MM.1S (cell line): Measurements from ENCODE around the gene PLEKHA3.

Experiments used
- DNase-seq: peaks from one replicate; pipeline ENCODE4 v3.0.0-alpha.2; 2015
- H2AFZ ChIP-seq: fragments of 300-600 bp; sonication (generic); 2 replicates; pipeline ENCODE4 v1.6.0; 2016; ENCODE audit warnings: antibody characterized with exemption, low read length
- H3F3A ChIP-seq: fragments of 300-600 bp; sonication (generic); 2 replicates; pipeline ENCODE4 v1.6.1; 2016; ENCODE audit warnings: mild to moderate bottlenecking, antibody characterized with exemption, low read length, moderate library complexity, mixed read lengths; ENCODE audit not compliant: insufficient read depth
- H3K27ac ChIP-seq: fragments of 300-600 bp; sonication (generic); 2 replicates; pipeline ENCODE4 v1.5.1; 2016; ENCODE audit warnings: mild to moderate bottlenecking, low read length
- H3K27me3 ChIP-seq: fragments of 300-600 bp; sonication (generic); replicated peaks from 2 replicates; pipeline ENCODE4 v1.6.0; 2016; ENCODE audit warnings: low read length; ENCODE audit not compliant: insufficient read depth
- H3K36me3 ChIP-seq: fragments of 300-600 bp; sonication (generic); replicated peaks from 2 replicates; pipeline ENCODE4 v1.6.1; 2016; ENCODE audit warnings: mild to moderate bottlenecking, low read length, mixed read lengths; ENCODE audit not compliant: insufficient read depth
- H3K4me1 ChIP-seq: fragments of 300-600 bp; sonication (generic); 2 replicates; pipeline ENCODE4 v1.6.1; 2016; ENCODE audit warnings: low read length, mixed read lengths
- H3K4me2 ChIP-seq: fragments of 300-600 bp; sonication (generic); 2 replicates; pipeline ENCODE4 v1.6.0; 2016; ENCODE audit warnings: low read depth, low read length
- H3K4me3 ChIP-seq: fragments of 300-600 bp; sonication (generic); 2 replicates; pipeline ENCODE4 v1.5.1; 2016; ENCODE audit warnings: low read length, mixed read lengths
- H3K79me2 ChIP-seq: fragments of 300-600 bp; sonication (generic); 2 replicates; pipeline ENCODE4 v1.6.1; 2016; ENCODE audit warnings: mixed run types, low read length, mixed read lengths
- H3K9ac ChIP-seq: fragments of 300-600 bp; sonication (generic); 2 replicates; pipeline ENCODE4 v1.6.1; 2016; ENCODE audit warnings: low read length, mixed read lengths
- H3K9me2 ChIP-seq: fragments of 300-600 bp; sonication (generic); replicated peaks from 2 replicates; pipeline ENCODE4 v1.6.1; 2016; ENCODE audit warnings: mild to moderate bottlenecking, low read length, mixed read lengths; ENCODE audit not compliant: insufficient read depth
- H3K9me3 ChIP-seq: fragments of 300-600 bp; sonication (generic); replicated peaks from 2 replicates; pipeline ENCODE4 v1.6.1; 2016; ENCODE audit warnings: mild to moderate bottlenecking, low read length, mixed read lengths; ENCODE audit not compliant: insufficient read depth
- H4K20me1 ChIP-seq: fragments of 300-600 bp; sonication (generic); 2 replicates; pipeline ENCODE4 v1.6.1; 2016; ENCODE audit warnings: mild to moderate bottlenecking, low read length, moderate library complexity, mixed read lengths; ENCODE audit not compliant: insufficient read depth
- CTCF ChIP-seq: fragments of 300-600 bp; sonication (generic); IDR thresholded peaks from 2 replicates; pipeline ENCODE4 v1.5.1; 2016; ENCODE audit warnings: antibody characterized with exemption, low read length, mixed read lengths
- EZH2 ChIP-seq: fragments of 300-600 bp; sonication (generic); optimal IDR thresholded peaks from 2 replicates; pipeline ENCODE3; 2017; ENCODE audit warnings: low read depth, mild to moderate bottlenecking, antibody characterized with exemption, low read length, mixed read lengths
- EZH2phosphoT487 ChIP-seq: fragments of 300-600 bp; sonication (generic); IDR thresholded peaks from 2 replicates; pipeline ENCODE4 v1.6.1; 2018; ENCODE audit warnings: antibody characterized with exemption, low read length

PLEKHA3 gene

GRCh38 chr2:178480227-178481181, at the start of gene PLEKHA3:
PLEKHA3 (plus strand) TSS chr2:178480457; CDS start chr2:178480870, 413 bp downstream.
- Histone ChIP-seq H3K9me2 (no peaks in the 10 kb centered on the region), H3K4me1 (peaks cover 25% of the 10 kb centered on the region), H3K4me2 (peak within 1 kb of the TSS; percentile 75), H3K36me3 (no peaks in the 10 kb centered on the region), H3K9ac (peak within 1 kb of the TSS; percentile 67), H3K79me2 (peaks cover 49% of the 10 kb centered on the region), H3K4me3 (peak within 1 kb of the TSS; percentile 73), H3K9me3 (no peaks in the 10 kb centered on the region), H3K27me3 (no peaks in the 10 kb centered on the region), H4K20me1 (no peaks in the 10 kb centered on the region), H3K27ac (peak within 1 kb of the TSS; percentile 85; the same call in 1 of the 2 replicates), H3F3A (peaks cover 25% of the 10 kb centered on the region), H2AFZ (peak within 1 kb of the TSS; percentile 81)
- TF ChIP-seq CTCF (no peak), EZH2 (no peak), EZH2phosphoT487 (no peak)
- peak; percentile 86 for DNase-seq

GRCh38 chr2:178436662-178437061, 43.6 kb upstream of the PLEKHA3 start:
- Histone ChIP-seq H3F3A (no peaks in the 10 kb centered on the region), H3K79me2 (no peaks in the 10 kb centered on the region), H3K27ac (no peak overlapping the region), H3K9ac (no peak overlapping the region), H3K9me2 (no peaks in the 10 kb centered on the region), H3K4me3 (no peak overlapping the region), H3K4me1 (no peaks in the 10 kb centered on the region), H3K36me3 (peaks cover 6% of the 10 kb centered on the region; the same call in 1 of the 2 replicates), H2AFZ (no peak overlapping the region), H3K4me2 (no peak overlapping the region), H3K9me3 (no peaks in the 10 kb centered on the region), H3K27me3 (no peaks in the 10 kb centered on the region), H4K20me1 (no peaks in the 10 kb centered on the region)
- no peak for TF ChIP-seq CTCF
- DNase-seq = no peak

GRCh38 chr2:178441426-178441825, 38.8 kb upstream of the PLEKHA3 start:
- Histone ChIP-seq H3K9me3 (no peaks in the 10 kb centered on the region), H3K4me3 (no peak overlapping the region), H3K36me3 (peaks cover 1% of the 10 kb centered on the region; the same call in 1 of the 2 replicates), H3K79me2 (no peaks in the 10 kb centered on the region), H3K27ac (no peak overlapping the region), H3K9ac (no peak overlapping the region), H2AFZ (no peak overlapping the region), H3K9me2 (no peaks in the 10 kb centered on the region), H3K27me3 (no peaks in the 10 kb centered on the region), H4K20me1 (no peaks in the 10 kb centered on the region), H3K4me1 (no peaks in the 10 kb centered on the region), H3K4me2 (no peak overlapping the region), H3F3A (no peaks in the 10 kb centered on the region)
- no peak for DNase-seq
- TF ChIP-seq EZH2 (no peak), EZH2phosphoT487 (no peak), CTCF (no peak)
